ENCODE measurements around the gene FAM53B.

The FAM53B gene

GRCh38 chr10:124701881-124702656, 42.1 kb downstream of the FAM53B start:
- H3K4me3 ChIP-seq (ENCODE audit: low read length in 2 of 2): no peak overlapping the region
- H3K4me1 ChIP-seq (ENCODE audit: control insufficient read depth in 2 of 2, insufficient read depth in 1 of 2, low read depth in 1 of 2, low read length in 2 of 2): peaks cover 0 to 9% of the 10 kb centered on the region in 2 donors
- peaks cover 25 to 90% of the 10 kb centered on the region in 2 donors for H3K36me3 ChIP-seq (replicated peaks in 1 of 2; ENCODE audit: control insufficient read depth in 2 of 2, insufficient read depth in 2 of 2, low read length in 2 of 2)
- no peak overlapping the region for H3K9ac ChIP-seq (ENCODE audit: low read depth, low read length, poor library complexity)
- H4K91ac ChIP-seq (ENCODE audit: low read depth, low read length, poor library complexity): no peak overlapping the region
- no peak overlapping the region for H2AK5ac ChIP-seq (ENCODE audit: low read depth, low read length)
- no peak overlapping the region for H3K23ac ChIP-seq (ENCODE audit: low read depth, low read length, poor library complexity)
- no peak overlapping the region for H2BK120ac ChIP-seq (ENCODE audit: low read depth, low read length)
- H2BK12ac ChIP-seq (ENCODE audit: low read length): no peak overlapping the region
- no peak overlapping the region for H3K18ac ChIP-seq (ENCODE audit: low read length)
- peaks cover 5% of the 10 kb centered on the region for H3K79me1 ChIP-seq (ENCODE audit: low read depth, low read length)
- DNase-seq (ENCODE audit: low spot score): no peak
- H3K4ac ChIP-seq (ENCODE audit: low read length): no peak overlapping the region
- no peak overlapping the region for H2BK15ac ChIP-seq (ENCODE audit: low read length)
- H2BK5ac ChIP-seq (ENCODE audit: low read length): no peak overlapping the region
- H3K14ac ChIP-seq (ENCODE audit: low read length): no peak overlapping the region
- no peak overlapping the region for H3K27ac ChIP-seq (replicated peaks; ENCODE audit: low read length)
- no peak overlapping the region for H3K4me2 ChIP-seq (ENCODE audit: insufficient read depth, low read length, poor library complexity, severe bottlenecking)
- no peaks in the 10 kb centered on the region for H3K27me3 ChIP-seq (ENCODE audit: control insufficient read depth in 3 of 3, insufficient read depth in 3 of 3, low read depth in 1 of 3, low read length in 3 of 3)
- WGBS, 2 donors (ENCODE audit: extremely low coverage in 2 of 2, insufficient read length in 2 of 2, insufficient replicate concordance in 1 of 2): no CpG with 5 or more reads among the region's 13 CpGs
- no peak overlapping the region for H4K8ac ChIP-seq (ENCODE audit: low read depth, low read length)
- H3K9me3 ChIP-seq (replicated peaks in 1 of 2; ENCODE audit: control insufficient read depth in 2 of 2, insufficient read depth in 1 of 2, low read depth in 1 of 2, low read length in 2 of 2): no peaks in the 10 kb centered on the region
- no peak overlapping the region for H2AFZ ChIP-seq (ENCODE audit: low read length)

GRCh38 chr10:124701435-124701834, 42.7 kb downstream of the FAM53B start:
- Histone ChIP-seq H4K8ac (ENCODE audit: low read depth, low read length) (no peak overlapping the region), H3K18ac (ENCODE audit: low read length) (no peak overlapping the region), H3K4me1 (ENCODE audit: control insufficient read depth in 2 of 2, insufficient read depth in 1 of 2, low read depth in 1 of 2, low read length in 2 of 2) (peaks cover 0 to 8% of the 10 kb centered on the region in 2 donors), H3K9ac (ENCODE audit: low read depth, low read length, poor library complexity) (no peak overlapping the region), H3K9me3 (replicated peaks in 1 of 2; ENCODE audit: control insufficient read depth in 2 of 2, insufficient read depth in 1 of 2, low read depth in 1 of 2, low read length in 2 of 2) (no peaks in the 10 kb centered on the region), H2BK12ac (ENCODE audit: low read length) (no peak overlapping the region), H2BK5ac (ENCODE audit: low read length) (no peak overlapping the region), H2AFZ (ENCODE audit: low read length) (no peak overlapping the region), H3K4ac (ENCODE audit: low read length) (no peak overlapping the region), H3K27ac (replicated peaks; ENCODE audit: low read length) (no peak overlapping the region), H2AK5ac (ENCODE audit: low read depth, low read length) (no peak overlapping the region), H3K79me1 (ENCODE audit: low read depth, low read length) (peaks cover 4% of the 10 kb centered on the region), H3K36me3 (replicated peaks in 1 of 2; ENCODE audit: control insufficient read depth in 2 of 2, insufficient read depth in 2 of 2, low read length in 2 of 2) (peaks cover 23 to 93% of the 10 kb centered on the region in 2 donors), H3K23ac (ENCODE audit: low read depth, low read length, poor library complexity) (no peak overlapping the region), H4K91ac (ENCODE audit: low read depth, low read length, poor library complexity) (no peak overlapping the region), H3K14ac (ENCODE audit: low read length) (no peak overlapping the region), H3K4me3 (ENCODE audit: low read length in 2 of 2) (no peak overlapping the region), H2BK120ac (ENCODE audit: low read depth, low read length) (no peak overlapping the region), H3K27me3 (ENCODE audit: control insufficient read depth in 3 of 3, insufficient read depth in 3 of 3, low read depth in 1 of 3, low read length in 3 of 3) (no peaks in the 10 kb centered on the region), H3K4me2 (ENCODE audit: insufficient read depth, low read length, poor library complexity, severe bottlenecking) (no peak overlapping the region), H2BK15ac (ENCODE audit: low read length) (no peak overlapping the region)
- no CpG with 5 or more reads among the region's 6 CpGs for WGBS, 2 donors (ENCODE audit: extremely low coverage in 2 of 2, insufficient read length in 2 of 2, insufficient replicate concordance in 1 of 2)
- DNase-seq (ENCODE audit: low spot score): no peak

GRCh38 chr10:124701038-124701365, 43.2 kb downstream of the FAM53B start:
- peaks cover 0 to 8% of the 10 kb centered on the region in 2 donors for H3K4me1 ChIP-seq (ENCODE audit: control insufficient read depth in 2 of 2, insufficient read depth in 1 of 2, low read depth in 1 of 2, low read length in 2 of 2)
- H3K9ac ChIP-seq (ENCODE audit: low read depth, low read length, poor library complexity): no peak overlapping the region
- no peak overlapping the region for H3K14ac ChIP-seq (ENCODE audit: low read length)
- H2BK120ac ChIP-seq (ENCODE audit: low read depth, low read length): no peak overlapping the region
- no peak overlapping the region for H2BK15ac ChIP-seq (ENCODE audit: low read length)
- H2AK5ac ChIP-seq (ENCODE audit: low read depth, low read length): no peak overlapping the region
- no peak overlapping the region for H2AFZ ChIP-seq (ENCODE audit: low read length)
- no CpG with 5 or more reads among the region's 1 CpG for WGBS, 2 donors (ENCODE audit: extremely low coverage in 2 of 2, insufficient read length in 2 of 2, insufficient replicate concordance in 1 of 2)
- H3K23ac ChIP-seq (ENCODE audit: low read depth, low read length, poor library complexity): no peak overlapping the region
- no peak overlapping the region for H3K4ac ChIP-seq (ENCODE audit: low read length)
- no peak overlapping the region for H2BK5ac ChIP-seq (ENCODE audit: low read length)
- no peak overlapping the region for H3K18ac ChIP-seq (ENCODE audit: low read length)
- H3K4me3 ChIP-seq (ENCODE audit: low read length in 2 of 2): no peak overlapping the region
- no peak overlapping the region for H2BK12ac ChIP-seq (ENCODE audit: low read length)
- H3K36me3 ChIP-seq (replicated peaks in 1 of 2; ENCODE audit: control insufficient read depth in 2 of 2, insufficient read depth in 2 of 2, low read length in 2 of 2): peaks cover 19 to 93% of the 10 kb centered on the region in 2 donors
- no peak overlapping the region for H4K8ac ChIP-seq (ENCODE audit: low read depth, low read length)
- no peak overlapping the region for H4K91ac ChIP-seq (ENCODE audit: low read depth, low read length, poor library complexity)
- no peak overlapping the region for H3K27ac ChIP-seq (replicated peaks; ENCODE audit: low read length)
- H3K9me3 ChIP-seq (replicated peaks in 1 of 2; ENCODE audit: control insufficient read depth in 2 of 2, insufficient read depth in 1 of 2, low read depth in 1 of 2, low read length in 2 of 2): no peaks in the 10 kb centered on the region
- no peak overlapping the region for H3K4me2 ChIP-seq (ENCODE audit: insufficient read depth, low read length, poor library complexity, severe bottlenecking)
- H3K27me3 ChIP-seq (ENCODE audit: control insufficient read depth in 3 of 3, insufficient read depth in 3 of 3, low read depth in 1 of 3, low read length in 3 of 3): no peaks in the 10 kb centered on the region
- no peak for DNase-seq (ENCODE audit: low spot score)
- H3K79me1 ChIP-seq (ENCODE audit: low read depth, low read length): peaks cover 3% of the 10 kb centered on the region

GRCh38 chr10:124700293-124701037, 43.7 kb downstream of the FAM53B start:
- Histone ChIP-seq H2BK15ac (ENCODE audit: low read length) (no peak overlapping the region), H3K36me3 (replicated peaks in 1 of 2; ENCODE audit: control insufficient read depth in 2 of 2, insufficient read depth in 2 of 2, low read length in 2 of 2) (peaks cover 14 to 93% of the 10 kb centered on the region in 2 donors), H3K23ac (ENCODE audit: low read depth, low read length, poor library complexity) (no peak overlapping the region), H3K27me3 (ENCODE audit: control insufficient read depth in 3 of 3, insufficient read depth in 3 of 3, low read depth in 1 of 3, low read length in 3 of 3) (no peaks in the 10 kb centered on the region), H3K14ac (ENCODE audit: low read length) (no peak overlapping the region), H2AFZ (ENCODE audit: low read length) (no peak overlapping the region), H3K9me3 (replicated peaks in 1 of 2; ENCODE audit: control insufficient read depth in 2 of 2, insufficient read depth in 1 of 2, low read depth in 1 of 2, low read length in 2 of 2) (no peaks in the 10 kb centered on the region), H2AK5ac (ENCODE audit: low read depth, low read length) (peak overlapping the region; percentile 20), H3K9ac (ENCODE audit: low read depth, low read length, poor library complexity) (no peak overlapping the region), H2BK12ac (ENCODE audit: low read length) (no peak overlapping the region), H3K18ac (ENCODE audit: low read length) (no peak overlapping the region), H2BK120ac (ENCODE audit: low read depth, low read length) (no peak overlapping the region), H3K4me1 (ENCODE audit: control insufficient read depth in 2 of 2, insufficient read depth in 1 of 2, low read depth in 1 of 2, low read length in 2 of 2) (peaks cover 0 to 8% of the 10 kb centered on the region in 2 donors), H4K8ac (ENCODE audit: low read depth, low read length) (no peak overlapping the region), H3K4me3 (ENCODE audit: low read length in 2 of 2) (no peak overlapping the region), H3K27ac (replicated peaks; ENCODE audit: low read length) (no peak overlapping the region), H3K4ac (ENCODE audit: low read length) (no peak overlapping the region), H3K79me1 (ENCODE audit: low read depth, low read length) (peaks cover 3% of the 10 kb centered on the region), H2BK5ac (ENCODE audit: low read length) (no peak overlapping the region), H3K4me2 (ENCODE audit: insufficient read depth, low read length, poor library complexity, severe bottlenecking) (no peak overlapping the region), H4K91ac (ENCODE audit: low read depth, low read length, poor library complexity) (no peak overlapping the region)
- no peak for DNase-seq (ENCODE audit: low spot score)
- WGBS, 2 donors (ENCODE audit: extremely low coverage in 2 of 2, insufficient read length in 2 of 2, insufficient replicate concordance in 1 of 2): no CpG with 5 or more reads among the region's 26 CpGs

Measured in neuronal stem cell (in vitro differentiated cells).